Gastrocnemius medialis (tissue), 4 donors: Measurements from ENCODE around the gene KIF12.

Source experiments
- CTCF ChIP-seq, 5 experiments: fragments of 450-650 bp in 3 of 5; fragments of 200-600 bp in 2 of 5; sonication (generic) in 2 of 5; IDR thresholded peaks in 4 of 5; conservative IDR thresholded peaks in 1 of 5; 1 replicate in 4 of 5; 2 replicates in 1 of 5; pipeline ENCODE4 v1.5.1; 2016 to 2019; ENCODE audit warnings: antibody characterized with exemption in 5 of 5, mild to moderate bottlenecking in 3 of 5, moderate library complexity in 3 of 5
- POLR2A ChIP-seq, 2 donors: fragments of 450-650 bp; IDR thresholded peaks; one replicate each; pipeline ENCODE4 v1.6.1; 2017; ENCODE audit warnings: antibody characterized with exemption in 2 of 2, mild to moderate bottlenecking in 2 of 2, moderate library complexity in 2 of 2

DNA sequence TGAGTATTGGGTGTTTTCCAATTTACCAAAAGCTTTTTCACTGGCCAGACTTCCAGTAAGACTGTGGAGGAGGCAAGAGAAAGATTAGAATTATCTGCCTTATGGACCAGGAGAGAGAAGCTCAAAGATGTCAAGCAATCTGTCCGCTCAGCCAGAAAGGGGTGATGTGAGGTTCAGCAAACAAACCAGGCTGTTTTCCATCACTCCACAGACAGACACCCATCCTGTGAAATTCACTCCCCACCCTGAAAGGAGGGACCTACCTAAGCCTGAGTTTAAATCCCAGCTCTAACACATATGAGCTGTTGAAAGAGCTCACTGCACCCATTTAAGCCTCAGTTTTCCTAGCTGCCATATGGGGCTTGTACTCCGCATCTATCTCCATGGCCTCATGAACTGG, 41.3 kb upstream of the KIF12 start:
- TF ChIP-seq CTCF (IDR thresholded peaks at IDR 0.05 in 4 of 5, conservative IDR thresholded peaks at IDR 0.05 in 1 of 5) = no peak
- no peak for TF ChIP-seq POLR2A (IDR thresholded peaks at IDR 0.05)
